ENCODE measurements around the gene MAGI2. TPM values are rescaled to one million over a fixed set of nuclear protein-coding genes. Genes with fewer than 3 reads are reported as not detected.

MAGI2 gene
- total and polyA plus RNA-seq, 2 of the 13 experiments (the other 11 are each of a cell fraction or from before 2014, with no cell fraction given) = 1.5 to 3.8 TPM

DNA sequence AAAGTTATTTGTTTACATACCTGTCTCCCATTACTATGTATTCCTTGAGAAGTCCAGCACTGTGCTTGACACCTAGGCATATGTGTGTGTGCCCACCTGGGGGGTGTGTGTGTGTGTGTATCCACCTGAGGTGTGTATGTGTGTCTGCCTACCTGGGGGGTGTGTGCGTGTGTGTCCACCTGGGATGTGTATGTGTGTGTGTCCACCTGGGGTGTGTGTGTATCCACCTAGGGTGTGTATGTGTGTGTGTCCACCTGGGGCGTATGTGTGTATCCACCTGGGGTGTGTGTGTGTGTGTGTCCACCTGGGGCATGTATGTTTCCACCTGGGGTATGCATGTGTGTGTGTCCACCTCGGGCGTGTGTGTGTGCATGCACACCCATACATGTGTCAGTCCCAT lies 1051.4 kb downstream of the MAGI2 start:
- Histone ChIP-seq H3K4me1 (ENCODE audit: insufficient read depth, low read length) (no peaks in the 10 kb centered on the region), H3K9ac (ENCODE audit: insufficient read depth, low read depth, low read length) (no peak overlapping the region), H3K4me2 (ENCODE audit: low read depth, low read length) (no peak overlapping the region), H4K20me1 (ENCODE audit: insufficient read depth, low read length) (no peaks in the 10 kb centered on the region; the same call in 1 of the 2 replicates), H3K27ac (ENCODE audit: extremely low read length, insufficient read depth, low read length) (no peak overlapping the region), H3K4me3 (replicated peaks in 1 of 3; ENCODE audit: insufficient read depth in 1 of 3, low read depth in 2 of 3, low read length in 3 of 3) (no peak overlapping the region), H2AFZ (ENCODE audit: low read length) (no peak overlapping the region), H3K27me3 (ENCODE audit: control insufficient read depth in 1 of 2, insufficient read depth in 2 of 2, low read length in 2 of 2) (peaks cover 1 to 3% of the 10 kb centered on the region in 2 experiments; a peak in 1 of 5 replicates), H3K9me3 (ENCODE audit: low read length) (no peaks in the 10 kb centered on the region), H3K79me2 (ENCODE audit: insufficient read depth, low read length) (no peaks in the 10 kb centered on the region), H3K36me3 (replicated peaks in 1 of 2; ENCODE audit: control insufficient read depth in 1 of 2, insufficient read depth in 2 of 2, low read length in 2 of 2) (no peaks in the 10 kb centered on the region)
- CTCF ChIA-PET (ENCODE audit: low intra/inter-chr PET ratio, low total read pairs) = no interaction called here
- FAIRE-seq = no peak
- WGBS (ENCODE audit: low lambda C conversion rate) = 30% methylated on average over 3 of the region's 4 CpGs
- POLR2A ChIA-PET = no interaction called here
- BruUV-seq (replicated peaks) = no TSS peak
- DNase-seq (ENCODE audit: low spot score) = no peak
- no peak for ATAC-seq
- intact Hi-C loops (cut with micrococcal nuclease; ENCODE audit: unreplicated experiment) (no loop called here), in situ Hi-C loops (cut with HindIII; ENCODE audit: extremely low pct_ligation_motif_present, low pct_unique_long_range_greater_than_20kb) (no loop called here)
- TF ChIP-seq ZFP36 (IDR thresholded peaks at IDR 0.05; ENCODE audit: borderline replicate concordance, low read depth, low read length, partially characterized antibody) = no peak
- no peak for TF ChIP-seq ZNF792 (CRISPR knock-in tag; IDR thresholded peaks at IDR 0.05)
- no peak for TF ChIP-seq JARID2 (CRISPR knock-in tag; IDR thresholded peaks at IDR 0.05; ENCODE audit: insufficient replicate concordance)
- no peak for TF ChIP-seq DPF2 (CRISPR knock-in tag; IDR thresholded peaks at IDR 0.05; ENCODE audit: borderline replicate concordance, low read depth)
- no peak for TF ChIP-seq ZNF616 (CRISPR knock-in tag; IDR thresholded peaks at IDR 0.05; ENCODE audit: low read depth)
- TF ChIP-seq MZF1 (CRISPR knock-in tag; IDR thresholded peaks at IDR 0.05; ENCODE audit: borderline replicate concordance) = no peak
- TF ChIP-seq SP1 (IDR thresholded peaks at IDR 0.05) = no peak
- no peak for TF ChIP-seq SP1 (CRISPR knock-in tag; IDR thresholded peaks at IDR 0.05)
- TF ChIP-seq ARNT (IDR thresholded peaks at IDR 0.05) = no peak
- no peak for TF ChIP-seq E2F5 (CRISPR knock-in tag; conservative IDR thresholded peaks at IDR 0.05)
- TF ChIP-seq, protein P1, sequence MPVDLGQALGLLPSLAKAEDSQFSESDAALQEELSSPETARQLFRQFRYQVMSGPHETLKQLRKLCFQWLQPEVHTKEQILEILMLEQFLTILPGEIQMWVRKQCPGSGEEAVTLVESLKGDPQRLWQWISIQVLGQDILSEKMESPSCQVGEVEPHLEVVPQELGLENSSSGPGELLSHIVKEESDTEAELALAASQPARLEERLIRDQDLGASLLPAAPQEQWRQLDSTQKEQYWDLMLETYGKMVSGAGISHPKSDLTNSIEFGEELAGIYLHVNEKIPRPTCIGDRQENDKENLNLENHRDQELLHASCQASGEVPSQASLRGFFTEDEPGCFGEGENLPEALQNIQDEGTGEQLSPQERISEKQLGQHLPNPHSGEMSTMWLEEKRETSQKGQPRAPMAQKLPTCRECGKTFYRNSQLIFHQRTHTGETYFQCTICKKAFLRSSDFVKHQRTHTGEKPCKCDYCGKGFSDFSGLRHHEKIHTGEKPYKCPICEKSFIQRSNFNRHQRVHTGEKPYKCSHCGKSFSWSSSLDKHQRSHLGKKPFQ (CRISPR knock-in tag; IDR thresholded peaks at IDR 0.05; ENCODE audit: insufficient replicate concordance) = no peak
- no peak for TF ChIP-seq SCMH1 (CRISPR knock-in tag; IDR thresholded peaks at IDR 0.05; ENCODE audit: borderline replicate concordance)
- no peak for TF ChIP-seq HNF4G (IDR thresholded peaks at IDR 0.05; ENCODE audit: borderline replicate concordance, low read depth, low read length)
- TF ChIP-seq HNF4G (CRISPR knock-in tag; IDR thresholded peaks at IDR 0.05; ENCODE audit: borderline replicate concordance, low read depth) = no peak
- TF ChIP-seq ZNF615 (CRISPR knock-in tag; IDR thresholded peaks at IDR 0.05; ENCODE audit: borderline replicate concordance) = no peak
- no peak for TF ChIP-seq SUZ12 (IDR thresholded peaks at IDR 0.05; ENCODE audit: low read depth, low read length)
- no peak for TF ChIP-seq ZNF20 (CRISPR knock-in tag; IDR thresholded peaks at IDR 0.05)
- no peak for TF ChIP-seq MAFK (conservative IDR thresholded peaks at IDR 0.05 in 1 of 2, IDR thresholded peaks at IDR 0.05 in 1 of 2; ENCODE audit: low read length in 2 of 2)
- TF ChIP-seq, protein P2, sequence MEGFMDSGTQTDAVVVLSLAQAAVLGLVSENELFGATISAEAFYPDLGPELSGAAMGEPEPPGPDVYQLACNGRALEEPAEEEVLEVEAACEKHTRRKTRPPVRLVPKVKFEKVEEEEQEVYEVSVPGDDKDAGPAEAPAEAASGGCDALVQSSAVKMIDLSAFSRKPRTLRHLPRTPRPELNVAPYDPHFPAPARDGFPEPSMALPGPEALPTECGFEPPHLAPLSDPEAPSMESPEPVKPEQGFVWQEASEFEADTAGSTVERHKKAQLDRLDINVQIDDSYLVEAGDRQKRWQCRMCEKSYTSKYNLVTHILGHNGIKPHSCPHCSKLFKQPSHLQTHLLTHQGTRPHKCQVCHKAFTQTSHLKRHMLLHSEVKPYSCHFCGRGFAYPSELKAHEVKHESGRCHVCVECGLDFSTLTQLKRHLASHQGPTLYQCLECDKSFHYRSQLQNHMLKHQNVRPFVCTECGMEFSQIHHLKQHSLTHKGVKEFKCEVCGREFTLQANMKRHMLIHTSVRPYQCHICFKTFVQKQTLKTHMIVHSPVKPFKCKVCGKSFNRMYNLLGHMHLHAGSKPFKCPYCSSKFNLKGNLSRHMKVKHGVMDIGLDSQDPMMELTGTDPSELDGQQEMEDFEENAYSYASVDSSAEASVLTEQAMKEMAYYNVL (CRISPR knock-in tag; IDR thresholded peaks at IDR 0.05; ENCODE audit: borderline replicate concordance) = no peak
- no peak for TF ChIP-seq KAT2B (IDR thresholded peaks at IDR 0.05; ENCODE audit: borderline replicate concordance, low read depth, low read length)
